NCI-H1105 treated with DMSO at 0.1 percent for 48 hours (cell line): ENCODE results near the gene FLT1.

Experiments
- DNase-seq: peaks from one replicate; lab custom pipeline; 2025; lab: John Stamatoyannopoulos, UW

The FLT1 gene

DNA sequence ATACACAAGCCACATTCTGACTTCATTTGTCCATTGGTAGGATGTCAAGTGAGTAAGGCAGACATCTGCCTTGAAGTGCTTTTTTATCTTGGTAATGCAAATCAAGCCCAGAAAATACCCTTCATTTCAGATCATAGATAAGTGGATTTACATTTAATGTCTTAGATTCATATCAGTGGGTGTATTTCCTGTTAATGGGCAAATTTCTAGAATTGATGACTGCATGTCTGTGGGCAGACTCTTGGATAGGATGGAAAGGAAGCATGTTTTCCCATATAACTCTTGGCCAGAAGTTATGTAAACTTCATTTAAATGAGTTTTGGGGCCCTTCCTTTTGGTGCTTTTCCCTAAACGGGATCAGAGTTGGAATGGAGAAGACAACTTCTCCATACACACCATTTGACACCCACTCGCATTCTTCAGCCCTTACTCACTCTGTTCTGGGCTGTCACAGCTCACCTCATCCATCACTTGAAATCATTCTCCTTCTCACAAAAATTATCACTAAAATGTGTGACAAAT lies 154.6 kb downstream of the FLT1 start:
- DNase-seq = no peak

DNA sequence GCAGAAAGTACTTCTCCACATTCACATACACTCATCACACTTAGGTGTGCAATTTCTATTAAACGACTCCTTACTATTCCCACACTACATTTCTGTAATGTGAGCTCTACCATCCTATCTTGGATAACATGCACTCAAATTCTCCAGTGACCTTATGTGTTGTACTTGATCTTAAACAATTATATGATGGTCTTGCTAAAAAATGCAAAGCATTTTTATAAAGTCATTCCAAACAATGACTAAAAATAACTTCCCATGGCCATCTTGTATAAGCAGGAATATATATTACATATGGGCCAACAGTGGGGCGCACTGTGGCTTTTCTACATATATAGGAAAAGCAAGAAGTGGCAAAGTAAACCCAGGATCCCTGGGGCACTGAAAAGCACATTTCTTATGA lies 155.5 kb downstream of the FLT1 start:
- DNase-seq = no peak

DNA sequence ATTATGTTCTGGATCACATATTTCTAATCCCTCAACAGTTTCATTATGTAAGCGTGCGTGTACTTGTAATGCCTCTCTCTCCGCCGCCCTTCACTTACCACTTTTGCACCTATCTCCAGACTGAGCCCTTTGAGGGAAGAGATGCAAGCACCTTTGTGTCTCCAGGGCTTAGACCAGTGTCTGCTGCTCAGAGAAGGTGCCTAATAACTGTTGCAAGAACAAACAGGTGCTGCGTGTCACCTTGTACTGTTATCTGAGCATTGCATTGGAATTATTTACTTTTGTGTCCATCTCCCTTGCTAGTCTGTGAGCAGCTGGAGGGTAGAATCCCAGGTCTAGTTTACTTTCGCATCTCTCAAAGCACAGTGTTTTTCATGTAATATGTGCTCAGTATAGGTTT lies 156.2 kb downstream of the FLT1 start:
- no peak for DNase-seq

DNA sequence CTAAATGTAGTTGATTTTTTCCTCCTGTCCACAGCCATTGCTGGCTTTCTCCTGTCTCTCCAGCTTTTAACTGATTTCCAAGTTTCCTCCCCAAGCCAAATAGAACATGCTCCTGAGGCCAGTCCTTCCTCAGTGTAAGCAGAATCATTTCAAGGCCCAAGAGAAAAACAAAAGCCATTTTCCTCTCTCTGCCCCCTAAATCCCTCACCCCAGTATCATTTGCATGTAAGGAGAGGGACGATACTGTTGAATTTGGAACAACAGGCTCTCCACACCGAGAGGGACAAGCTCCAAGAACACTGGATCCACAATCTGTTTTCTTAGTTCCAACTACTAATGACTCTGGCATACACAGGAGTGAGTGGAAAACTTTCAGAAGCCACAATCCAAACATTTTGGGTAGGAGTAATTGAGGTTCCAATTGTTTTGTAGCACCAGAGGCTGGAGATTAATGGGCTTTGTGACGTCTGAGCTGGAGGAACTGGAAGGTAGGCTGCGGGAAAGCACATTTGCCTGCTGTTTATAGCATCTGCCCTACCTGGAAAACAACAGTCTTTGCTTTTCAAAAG lies 156.8 kb downstream of the FLT1 start:
- no peak for DNase-seq

DNA sequence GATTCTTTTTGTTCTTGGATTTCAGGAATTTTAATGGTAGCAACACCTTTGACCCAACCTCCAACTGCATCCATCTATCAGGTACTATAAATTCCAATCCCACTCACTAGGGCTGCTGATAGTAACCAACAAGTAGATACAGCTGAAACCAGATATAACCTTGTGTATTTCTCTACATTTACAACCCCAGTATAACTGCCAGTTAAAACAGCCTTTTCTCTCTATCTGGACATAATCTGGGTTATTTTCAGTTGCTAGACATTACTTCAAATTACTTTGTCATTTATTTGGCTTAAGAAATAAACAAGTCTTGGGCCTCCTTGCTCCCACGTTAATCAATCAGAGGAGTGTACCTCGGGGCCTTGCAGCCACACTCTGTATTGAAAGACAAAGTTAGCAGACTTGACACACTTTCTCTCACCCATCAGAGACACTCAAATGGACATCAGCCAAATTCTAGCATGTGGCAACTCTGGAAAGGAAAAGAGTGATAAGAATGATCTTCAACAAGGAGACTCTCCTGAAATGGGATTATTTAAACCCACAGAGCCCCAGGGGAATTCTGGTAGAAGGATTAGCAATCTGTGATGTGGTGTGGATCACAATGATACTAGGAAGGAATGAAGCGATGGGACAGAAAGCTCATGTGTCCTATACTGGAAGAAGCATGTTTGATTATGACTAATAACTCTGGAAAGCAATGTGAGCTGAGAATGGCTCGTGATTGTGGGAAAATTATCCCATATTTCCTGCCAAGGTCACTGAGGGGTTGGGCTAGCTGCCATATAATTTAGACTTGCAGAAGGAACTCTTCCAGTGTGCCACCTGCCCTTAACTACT lies 157.5 kb downstream of the FLT1 start:
- peak; percentile 48 for DNase-seq

DNA sequence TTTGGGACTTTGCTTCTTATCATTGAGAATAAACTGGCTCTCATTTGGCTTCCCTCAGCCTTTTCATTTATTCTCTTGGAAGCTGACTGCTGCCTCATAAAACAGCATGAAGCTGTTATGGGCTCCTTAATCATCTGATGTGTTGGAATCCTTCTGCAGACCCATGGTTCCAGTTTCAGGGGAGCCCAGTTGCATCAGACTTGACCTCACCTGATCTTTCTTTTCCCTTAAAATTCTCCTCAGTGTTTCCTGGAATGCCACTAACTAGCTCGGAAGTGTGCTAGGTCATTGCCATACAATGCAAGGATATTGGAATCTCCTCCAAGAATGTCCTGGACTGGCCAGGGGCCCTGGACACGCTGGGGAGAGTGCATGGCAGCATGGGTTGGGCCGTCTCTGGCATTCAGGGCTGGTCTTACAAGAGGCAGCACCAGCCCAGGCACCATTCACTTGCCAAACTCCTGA lies 158.7 kb downstream of the FLT1 start:
- DNase-seq = no peak

DNA sequence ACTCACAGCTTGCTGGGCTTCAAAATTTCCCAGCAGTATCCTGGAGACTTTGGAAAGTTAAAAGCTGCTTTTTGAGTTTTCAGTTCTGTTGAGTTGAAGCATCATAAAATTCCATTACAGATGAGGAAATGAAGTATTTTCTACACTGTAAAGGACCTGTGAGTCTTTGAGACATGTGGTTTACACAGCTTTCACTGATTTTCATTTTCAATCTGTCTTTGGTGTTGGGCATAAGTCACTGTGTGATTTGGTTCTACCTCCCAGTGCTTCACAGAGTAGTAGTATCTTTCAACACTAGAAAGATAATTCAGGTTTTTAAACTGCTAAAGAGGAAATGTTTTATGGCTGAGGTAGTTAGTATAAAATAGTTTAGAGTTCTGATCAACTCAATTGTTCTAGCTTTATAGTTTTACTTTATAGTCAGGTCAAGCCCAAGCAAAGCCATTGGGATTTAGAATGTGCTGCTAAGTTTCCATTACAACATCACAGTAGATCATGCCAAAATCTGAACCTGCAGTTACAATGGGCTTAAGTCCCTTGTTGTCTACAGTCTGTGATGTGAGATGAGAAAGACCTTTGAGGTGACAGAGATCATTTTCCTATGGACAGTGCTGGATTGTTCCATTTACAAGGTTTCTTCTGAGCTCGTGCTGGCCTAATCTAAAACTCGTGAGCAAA lies 161.6 kb downstream of the FLT1 start:
- no peak for DNase-seq

DNA sequence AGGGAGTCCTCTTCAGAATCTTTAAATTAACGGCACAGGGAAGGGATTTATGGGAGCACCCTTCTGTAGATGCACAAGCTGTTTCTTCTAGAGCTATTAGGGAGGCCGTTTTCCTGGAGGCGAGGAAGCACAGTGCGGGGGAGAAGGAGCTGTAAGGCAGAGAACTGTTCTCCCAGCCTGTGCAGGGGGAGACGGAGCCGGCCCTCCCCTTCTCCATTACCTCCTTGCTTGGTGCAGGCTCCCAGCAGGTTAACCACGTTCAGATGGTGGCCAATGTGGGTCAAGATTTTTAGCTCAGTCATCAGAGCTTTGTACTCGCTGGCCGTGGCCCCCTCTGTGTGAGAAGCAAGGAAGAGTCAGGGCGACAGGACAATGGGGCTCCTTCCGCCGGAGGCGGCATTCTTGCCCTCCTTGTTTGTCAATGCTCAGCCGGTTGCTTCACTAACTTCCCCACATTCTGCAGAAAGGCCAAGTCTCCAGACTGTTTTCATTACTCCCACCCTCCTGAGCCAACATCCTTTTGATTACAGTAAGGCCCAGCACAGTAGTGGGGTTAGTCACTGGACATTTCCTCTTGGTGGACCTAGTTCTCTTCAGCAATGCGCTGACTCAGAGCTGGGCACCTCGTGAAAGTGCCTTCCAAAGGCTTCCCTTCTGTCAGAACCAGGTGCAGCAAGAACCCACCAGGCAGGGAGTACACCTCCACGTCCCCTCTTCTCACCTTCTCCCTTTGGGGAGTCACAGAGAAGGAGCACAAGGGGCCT lies 165.4 kb downstream of the FLT1 start:
- no peak for DNase-seq

DNA sequence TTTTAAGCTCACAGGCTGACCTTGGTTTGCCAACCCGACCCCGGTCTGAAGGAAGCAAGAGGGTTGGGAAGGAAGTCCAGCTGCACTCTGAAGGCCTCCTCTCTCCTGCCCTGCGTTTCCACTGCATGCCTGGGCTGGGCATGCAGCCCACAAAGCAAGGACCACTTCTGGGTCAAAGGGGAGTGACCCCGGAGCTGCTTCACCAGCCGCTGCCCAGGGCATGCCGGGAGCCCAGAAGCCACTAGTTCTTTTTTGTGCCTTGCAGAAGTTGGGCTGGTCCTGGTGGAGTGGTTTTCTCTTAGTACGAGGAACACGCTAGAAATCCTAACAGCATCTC lies 166.7 kb downstream of the FLT1 start:
- DNase-seq = no peak

DNA sequence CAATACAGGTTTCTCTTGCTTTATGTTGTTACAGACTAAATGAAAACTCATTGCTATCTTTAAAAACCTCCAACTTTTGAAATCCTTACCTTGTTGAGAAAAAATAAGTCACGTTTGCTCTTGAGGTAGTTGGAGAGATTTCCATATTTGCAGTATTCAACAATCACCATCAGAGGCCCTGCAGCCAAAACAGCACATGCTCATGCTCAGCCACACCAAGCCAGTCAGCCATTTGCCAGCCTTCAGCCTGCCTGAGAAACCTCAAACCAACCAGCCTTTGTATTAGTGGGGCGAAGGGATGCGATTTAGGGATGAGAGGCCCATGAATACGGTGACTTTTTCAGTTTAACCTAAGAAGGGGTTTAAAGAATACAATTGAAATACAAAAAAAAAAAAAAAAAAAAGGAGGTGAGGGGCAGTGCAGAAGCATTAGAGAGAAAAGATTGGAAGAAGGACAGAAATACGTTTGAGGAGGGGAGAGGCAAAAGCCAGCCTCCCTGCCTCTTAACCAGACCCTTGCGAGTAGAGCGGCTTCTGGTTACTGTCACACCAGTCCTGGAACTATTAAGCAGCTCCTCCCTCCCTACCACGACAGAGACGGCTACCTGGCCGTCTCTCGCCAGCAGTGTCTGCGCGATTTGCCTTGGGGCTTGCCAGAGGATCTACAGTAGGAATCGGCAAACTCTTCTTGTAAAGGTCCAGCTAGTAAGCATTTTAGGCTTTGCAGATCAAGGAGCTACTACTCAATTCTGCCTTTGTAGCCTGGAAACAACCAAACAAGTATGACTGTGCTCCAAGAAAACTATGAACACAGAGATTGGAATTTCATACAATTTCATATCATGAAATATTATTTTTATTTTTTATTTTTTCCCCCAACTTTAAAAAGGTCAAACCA lies 167.3 kb downstream of the FLT1 start:
- no peak for DNase-seq

DNA sequence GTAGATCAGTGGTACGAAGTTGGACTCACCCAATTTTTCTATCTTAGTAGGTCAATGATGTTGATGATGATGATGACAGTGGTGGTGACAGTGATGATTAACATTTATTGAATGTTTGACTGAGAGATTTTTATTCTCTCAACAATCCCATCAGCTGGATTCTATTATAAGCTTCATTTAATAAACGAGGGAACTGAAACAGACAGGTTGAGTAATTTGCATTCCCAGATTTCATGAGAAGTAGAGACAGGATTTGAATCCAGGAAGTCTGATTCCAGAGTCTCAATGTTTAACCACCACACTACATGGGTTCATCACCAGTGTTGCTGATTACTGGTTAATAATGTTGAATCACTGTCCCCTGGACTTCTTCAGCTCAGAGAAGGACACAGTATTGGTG lies 168.9 kb downstream of the FLT1 start:
- no peak for DNase-seq

DNA sequence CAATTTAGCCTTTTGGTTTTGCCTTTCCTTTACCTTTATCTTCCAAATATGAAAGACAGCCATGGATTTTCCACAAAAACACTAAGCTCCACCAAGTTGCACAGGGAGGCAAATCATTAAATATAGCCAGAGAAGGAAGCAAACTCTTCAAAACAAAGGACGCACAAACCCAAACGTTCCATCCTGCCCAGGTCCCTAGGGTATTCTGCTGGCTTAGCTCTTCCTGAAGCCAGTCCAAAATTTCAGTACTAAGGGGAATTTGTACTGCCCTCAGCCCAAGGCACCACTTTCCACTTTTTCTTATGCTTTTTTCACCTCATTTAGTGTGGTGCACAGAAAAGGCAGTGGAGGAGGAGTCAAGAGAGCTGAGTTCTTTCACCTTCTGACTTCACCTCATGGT lies 169.9 kb downstream of the FLT1 start:
- no peak for DNase-seq

DNA sequence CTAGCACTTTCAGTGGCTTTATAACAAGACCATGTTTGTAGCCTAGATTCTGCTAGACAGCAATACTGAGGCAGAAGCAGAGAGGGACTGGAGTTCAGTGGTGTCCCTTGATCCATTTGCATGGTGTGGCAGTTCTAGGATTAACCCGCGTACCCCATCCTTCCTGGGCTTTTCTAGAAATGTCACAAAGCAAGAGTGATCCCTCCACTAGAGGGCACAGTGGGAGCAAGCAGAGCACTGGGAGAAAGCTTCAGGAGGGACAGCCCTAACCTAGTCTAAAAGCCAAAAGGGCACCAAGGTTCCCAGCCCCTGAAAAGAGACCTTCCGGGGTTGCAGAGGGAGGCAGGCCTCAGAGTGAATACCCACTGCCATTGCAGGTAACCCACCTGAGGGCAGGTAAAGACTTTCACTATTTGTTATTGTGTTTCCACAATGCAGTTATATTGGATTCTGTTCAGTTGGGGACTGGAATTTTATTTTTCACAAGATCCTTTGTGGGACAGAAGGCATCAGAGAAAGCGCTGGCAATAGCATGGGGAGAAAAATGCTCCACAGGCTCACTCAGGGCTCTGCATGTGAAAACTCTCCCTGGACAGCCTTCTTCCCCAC lies 170.6 kb downstream of the FLT1 start:
- DNase-seq = peak; percentile 14

DNA sequence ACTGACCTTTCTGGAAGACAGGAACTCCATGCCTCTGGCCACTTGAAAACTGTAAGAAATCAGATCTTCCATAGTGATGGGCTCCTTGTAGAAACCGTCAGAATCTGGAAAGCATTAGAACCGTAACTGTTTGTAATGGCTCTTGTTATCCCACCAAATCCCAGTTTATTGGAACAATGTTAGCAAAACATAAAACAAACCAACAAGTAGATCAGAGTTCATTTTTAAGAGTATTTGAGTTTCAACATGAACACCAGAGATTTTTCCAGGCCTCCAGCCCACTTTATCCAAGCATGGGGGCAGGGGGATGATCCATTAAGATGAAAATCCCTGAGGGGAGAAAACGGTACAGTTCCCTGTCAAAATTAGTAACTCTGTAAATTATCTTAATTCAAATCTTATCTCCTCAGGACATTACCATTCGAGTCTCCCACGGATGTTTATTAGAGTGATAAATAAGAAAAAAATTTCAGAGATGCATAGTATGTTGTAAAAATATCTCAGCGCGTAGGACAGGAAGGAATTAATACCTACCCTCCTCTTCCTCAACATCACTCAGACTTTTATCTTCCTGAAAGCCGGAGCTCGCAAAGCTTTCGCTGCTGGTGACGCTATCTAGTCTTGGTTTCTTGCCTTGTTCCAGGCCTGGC lies 172.5 kb downstream of the FLT1 start:
- DNase-seq = no peak

DNA sequence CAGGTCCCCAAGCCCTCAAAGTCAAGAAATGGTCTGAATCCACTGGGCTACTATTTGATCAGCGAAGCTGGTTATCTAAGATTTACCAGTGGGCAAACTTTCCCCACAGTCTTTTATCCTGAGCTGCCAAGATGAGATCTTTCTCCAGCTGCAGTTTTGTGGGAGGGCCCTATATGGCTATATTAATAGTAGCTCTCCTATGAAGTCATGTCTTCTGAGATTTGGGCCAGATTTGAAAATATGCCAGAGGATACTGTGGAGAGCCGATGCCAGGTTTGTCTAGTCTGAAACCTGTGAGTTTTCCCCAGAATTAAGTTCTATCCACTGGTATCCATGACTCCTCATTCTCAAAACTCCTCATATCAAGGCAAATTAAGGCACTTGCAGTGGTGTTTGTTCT lies 173.2 kb downstream of the FLT1 start:
- DNase-seq = no peak

DNA sequence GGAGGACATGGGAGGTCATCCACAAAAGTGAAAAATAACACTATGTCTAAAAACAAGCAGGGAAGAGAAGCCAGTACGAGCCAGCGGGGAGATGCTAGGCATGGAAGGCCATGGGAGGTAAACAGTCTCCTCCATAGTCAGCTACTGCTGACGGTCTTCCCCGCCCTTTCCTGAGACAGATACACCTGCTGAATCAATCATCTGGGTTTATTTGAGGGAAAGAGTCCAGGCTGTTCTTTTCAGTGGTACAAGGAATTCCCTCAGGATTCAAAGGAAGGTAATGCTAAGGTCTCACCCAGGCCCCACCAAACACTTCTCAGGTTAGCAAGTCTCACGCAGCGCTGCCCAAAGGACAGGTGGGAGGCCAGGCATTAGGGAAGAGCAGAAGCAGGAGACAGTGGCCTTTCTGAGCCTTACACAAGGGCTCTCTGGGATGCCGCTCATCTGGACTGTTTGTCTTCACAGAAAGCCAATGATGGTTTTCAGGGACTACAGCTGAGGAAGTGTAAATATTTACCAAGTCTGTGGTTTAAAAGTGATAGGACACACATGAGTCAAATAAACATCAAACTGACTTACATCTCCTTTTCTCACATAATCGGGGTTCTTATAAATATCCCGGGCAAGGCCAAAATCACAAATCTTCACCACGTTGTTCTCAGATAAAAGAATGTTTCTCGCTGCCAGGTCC lies 173.9 kb downstream of the FLT1 start:
- no peak for DNase-seq

DNA sequence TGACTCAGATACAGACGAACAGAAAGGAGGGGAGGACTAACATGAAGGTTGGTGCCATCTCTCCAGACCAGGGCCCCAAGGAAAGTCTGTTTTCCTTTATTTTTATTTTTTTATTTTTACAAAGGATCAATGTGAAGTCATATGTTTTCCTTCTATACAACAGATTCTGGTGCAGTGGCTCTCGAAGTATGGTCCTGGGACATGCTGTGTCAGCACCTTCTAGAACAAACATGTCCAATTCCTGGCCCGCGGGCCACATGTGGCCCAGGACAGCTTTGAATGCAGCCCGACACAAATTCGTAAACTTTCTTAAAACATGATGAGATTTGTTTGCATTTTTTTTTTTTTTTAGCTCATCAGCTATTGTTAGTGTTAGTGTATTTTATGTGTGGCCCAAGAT lies 174.7 kb downstream of the FLT1 start:
- no peak for DNase-seq

DNA sequence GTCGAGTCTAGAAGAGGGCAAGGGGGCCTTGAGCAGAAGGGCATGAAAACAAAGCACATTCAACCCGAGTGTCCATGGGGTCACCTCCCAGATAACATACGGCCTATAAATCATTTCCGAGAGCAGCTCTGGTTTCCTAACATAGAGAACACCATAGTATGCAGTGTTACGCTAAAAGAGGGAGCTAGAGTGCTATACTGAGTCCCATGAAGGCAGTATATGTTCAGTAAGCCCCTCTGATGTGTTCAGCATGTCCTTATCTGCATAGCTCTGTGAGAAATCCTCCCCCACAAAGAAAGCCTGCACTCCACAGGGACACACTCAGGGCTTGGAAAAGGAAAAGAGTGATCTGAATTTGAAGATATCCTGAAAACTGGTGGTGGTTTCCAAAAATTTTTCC lies 175.4 kb downstream of the FLT1 start:
- DNase-seq = no peak

DNA sequence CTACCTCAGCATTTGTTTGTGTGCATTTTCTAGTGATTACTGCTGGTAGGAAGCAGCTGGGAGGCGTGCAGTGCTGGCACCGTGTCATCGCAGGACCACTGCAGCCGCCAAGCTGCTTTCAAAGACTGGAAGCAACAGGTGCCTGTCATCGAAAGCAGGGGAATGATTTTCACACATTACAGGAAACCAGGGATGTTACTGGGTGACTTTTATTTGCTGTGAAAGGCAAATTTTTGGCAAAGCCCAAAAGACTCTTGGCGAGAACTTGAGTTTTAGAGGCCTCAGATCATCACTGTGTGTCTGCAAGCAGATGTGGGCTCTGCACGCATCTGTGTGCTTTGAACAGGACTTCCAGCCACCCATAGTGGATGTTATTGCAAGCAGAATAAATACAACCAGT lies 176.4 kb downstream of the FLT1 start:
- DNase-seq = no peak

DNA sequence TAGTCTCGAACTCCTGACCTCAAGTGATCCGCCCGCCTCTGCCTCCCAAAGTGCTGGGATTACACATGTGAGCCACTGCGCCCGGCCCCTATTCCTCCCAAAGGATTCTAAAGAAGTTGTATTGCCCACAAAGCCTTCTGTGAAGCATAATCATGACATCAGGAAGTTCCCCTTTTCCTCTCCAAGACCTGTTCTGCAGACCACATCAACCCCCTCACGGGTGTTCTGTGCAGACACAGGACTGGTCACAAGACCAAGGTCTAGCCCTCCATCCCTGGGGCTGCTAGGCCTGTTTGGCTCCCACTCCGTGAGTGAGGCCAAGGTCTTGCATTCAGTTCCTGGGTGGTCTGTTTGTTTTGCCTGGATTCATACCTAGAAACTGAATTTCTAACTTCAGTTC lies 178.1 kb downstream of the FLT1 start:
- DNase-seq = no peak
